ENCODE measurements around the gene PHC1. TPM values are rescaled to one million over a fixed set of nuclear protein-coding genes. Genes with fewer than 3 reads are reported as not detected.
"Not testable (repeated sequence)": the region's sequence is repeated elsewhere in the genome, so short reads cannot be mapped to it uniquely, and the experiment has no call there.

The PHC1 gene
- total RNA-seq, 3 donors from 2014 or later = 39.2 to 45.9 (median 40.5) TPM

- no peaks in the 10 kb centered on the region for H3K9me3 ChIP-seq
- H3K27me3 ChIP-seq = no peaks in the 10 kb centered on the region
- H3K27ac ChIP-seq = no peak overlapping the region
- intact Hi-C loops (cut with DNase I; ENCODE audit: low total_unique reads) = no loop called here
- no peaks in the 10 kb centered on the region for H3K4me1 ChIP-seq
- no peaks in the 10 kb centered on the region for H3K36me3 ChIP-seq
- TF ChIP-seq POLR2A (IDR thresholded peaks at IDR 0.05) (no peak), POLR2AphosphoS5 (IDR thresholded peaks at IDR 0.05) (no peak), CTCF (IDR thresholded peaks at IDR 0.05) (no peak)
- H3K4me3 ChIP-seq = no peak overlapping the region
- no peak for DNase-seq (ENCODE audit: low spot score in 2 of 2)
Measured at GRCh38 chr12:8936735-8937134, 22.4 kb downstream of the PHC1 start.

- not testable (repeated sequence) for DNase-seq (ENCODE audit: low spot score in 2 of 2); H3K27ac ChIP-seq; H3K36me3 ChIP-seq
Measured at GRCh38 chr12:8937842-8938442, 23.6 kb downstream of the PHC1 start.

GRCh38 chr12:8941691-8942478, 27.6 kb downstream of the PHC1 start:
- H3K9me3 ChIP-seq = no peaks in the 10 kb centered on the region
- intact Hi-C loops (cut with DNase I; ENCODE audit: low total_unique reads) = no loop called here
- H3K27me3 ChIP-seq = no peaks in the 10 kb centered on the region
- no peaks in the 10 kb centered on the region for H3K4me1 ChIP-seq
- no peak overlapping the region for H3K27ac ChIP-seq
- peaks cover 11% of the 10 kb centered on the region for H3K36me3 ChIP-seq
- TF ChIP-seq POLR2AphosphoS5 (IDR thresholded peaks at IDR 0.05) (no peak), CTCF (IDR thresholded peaks at IDR 0.05) (no peak), POLR2A (IDR thresholded peaks at IDR 0.05) (no peak)
- H3K4me3 ChIP-seq = no peak overlapping the region
- no peak for DNase-seq (ENCODE audit: low spot score in 2 of 2)

More at GRCh38 chr12:8937842-8938442, 23.6 kb downstream of the PHC1 start:
- H3K27me3 ChIP-seq; H3K9me3 ChIP-seq; intact Hi-C loops (cut with DNase I; ENCODE audit: low total_unique reads); H3K4me1 ChIP-seq; H3K4me3 ChIP-seq: not testable (repeated sequence)

- intact Hi-C loops (cut with DNase I; ENCODE audit: low total_unique reads) = no loop called here
- H3K36me3 ChIP-seq = peaks cover 11% of the 10 kb centered on the region
Measured at GRCh38 chr12:8943565-8944186, 29.4 kb downstream of the PHC1 start.

GRCh38 chr12:8946733-8947132, 32.4 kb downstream of the PHC1 start:
- Histone ChIP-seq H3K36me3 (peaks cover 11% of the 10 kb centered on the region), H3K4me3 (no peak overlapping the region), H3K27me3 (no peaks in the 10 kb centered on the region), H3K4me1 (peaks cover 0 to 4% of the 10 kb centered on the region in 2 donors), H3K9me3 (no peaks in the 10 kb centered on the region), H3K27ac (no peak overlapping the region)
- TF ChIP-seq POLR2AphosphoS5 (IDR thresholded peaks at IDR 0.05) (no peak), CTCF (IDR thresholded peaks at IDR 0.05) (no peak), POLR2A (IDR thresholded peaks at IDR 0.05) (no peak)
- DNase-seq (ENCODE audit: low spot score in 2 of 2) = no peak
- intact Hi-C loops (cut with DNase I; ENCODE audit: low total_unique reads) = no loop called here

More at GRCh38 chr12:8943565-8944186, 29.4 kb downstream of the PHC1 start:
- no peaks in the 10 kb centered on the region for H3K9me3 ChIP-seq
- no peak overlapping the region for H3K4me3 ChIP-seq
- H3K27ac ChIP-seq = no peak overlapping the region
- TF ChIP-seq POLR2AphosphoS5 (IDR thresholded peaks at IDR 0.05) (no peak), CTCF (IDR thresholded peaks at IDR 0.05) (no peak), POLR2A (IDR thresholded peaks at IDR 0.05) (no peak)
- no peaks in the 10 kb centered on the region for H3K27me3 ChIP-seq
- no peak for DNase-seq (ENCODE audit: low spot score in 2 of 2)
- peaks cover 0 to 4% of the 10 kb centered on the region in 2 donors for H3K4me1 ChIP-seq
